T-cell (primary cell): Measurements from ENCODE around the gene KCNJ11. TPM values are rescaled to one million over a fixed set of nuclear protein-coding genes. Genes with fewer than 3 reads are reported as not detected.

Source experiments
- total RNA-seq, 35 experiments: library from RNA in 6 of 35; stranded (reverse) in 6 of 35; fragments of 120-200 nt in 1 of 35; gene quantifications; one replicate each; pipeline versions ENCODE4 v1.2.1 to v1.2.4 and lab custom pipeline; 2013 to 2026

KCNJ11 gene
- total RNA-seq, 5 donors from 2014 or later (not counting 1 experiment from before 2014, with no cell fraction given) = 0.33 to 0.63 (median 0.50) TPM; not detected in 1

Other genes with a start within 250 kb of the KCNJ11 start
- 10 to 100 TPM; 26.3 to 40.6 (median 30.0) TPM for gene PIK3C2A, start 180.7 kb downstream of the KCNJ11 start, total RNA-seq
- 100 to 1,000 TPM in 1 of 5 donors, 10 to 100 TPM in 4; 43.6 to 119 (median 67.0) TPM for gene NUCB2, start 111.9 kb downstream of the KCNJ11 start, total RNA-seq
- gene NCR3LG1, start 36.9 kb downstream of the KCNJ11 start, total RNA-seq = 1 to 10 TPM; 1.8 to 3.6 (median 2.6) TPM
- not detected for gene ABCC8, start 88.2 kb upstream of the KCNJ11 start, total RNA-seq
- not detected for gene USH1C, start 155.8 kb upstream of the KCNJ11 start, total RNA-seq
- not detected for gene OTOG, start 158.6 kb upstream of the KCNJ11 start, total RNA-seq